Fibroblast of peridontal ligament (primary cell): ENCODE results near the gene PHF5A.

ENCODE experiments used
- DNase-seq: peaks from one replicate; pipeline ENCODE4 v3.0.0-alpha.2; 2010; ENCODE audit errors: extremely low read depth

PHF5A gene

DNA sequence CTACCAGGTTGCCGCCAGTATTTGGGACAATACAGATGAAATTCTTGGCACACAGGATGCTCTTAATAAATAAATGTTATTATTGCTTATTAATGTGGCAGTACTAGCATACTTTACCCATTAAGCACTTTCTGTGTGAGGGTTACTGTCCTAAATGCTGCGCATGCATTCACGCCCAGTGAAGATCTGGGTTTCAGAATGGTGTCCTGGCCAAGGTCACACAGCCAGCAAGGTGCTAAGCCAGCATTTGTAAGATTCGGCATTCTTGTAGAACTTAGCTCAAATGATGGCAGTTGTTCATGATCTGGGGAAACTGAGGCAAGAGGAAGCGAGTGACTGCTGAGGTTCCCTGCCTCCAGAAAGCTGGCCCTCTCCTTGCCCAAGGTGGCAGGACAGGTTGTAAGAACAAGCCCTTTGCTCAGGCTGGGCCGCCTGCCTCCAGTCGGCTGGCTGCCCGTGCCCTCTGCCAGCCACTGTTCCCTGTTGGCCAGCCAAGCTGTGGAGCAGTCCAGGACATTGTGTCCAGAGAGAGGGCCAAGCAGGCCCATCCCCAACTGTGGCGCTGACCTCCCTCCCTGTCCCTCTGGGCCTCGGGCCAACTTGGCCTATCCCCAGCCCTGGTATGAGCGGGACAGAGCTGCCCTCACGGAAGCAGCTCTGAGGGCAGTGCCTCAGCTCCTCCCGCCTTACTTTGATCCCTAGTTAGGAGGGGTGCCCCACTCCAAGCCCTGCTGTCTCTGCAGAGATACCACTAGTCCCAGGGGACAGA lies 50.7 kb downstream of the PHF5A start:
- no peak for DNase-seq

GRCh38 chr22:41415554-41415953 lies 52.9 kb downstream of the PHF5A start:
- DNase-seq: no peak

- no peak for DNase-seq
Observed at GRCh38 chr22:41411021-41411851, 57.3 kb downstream of the PHF5A start.

DNA sequence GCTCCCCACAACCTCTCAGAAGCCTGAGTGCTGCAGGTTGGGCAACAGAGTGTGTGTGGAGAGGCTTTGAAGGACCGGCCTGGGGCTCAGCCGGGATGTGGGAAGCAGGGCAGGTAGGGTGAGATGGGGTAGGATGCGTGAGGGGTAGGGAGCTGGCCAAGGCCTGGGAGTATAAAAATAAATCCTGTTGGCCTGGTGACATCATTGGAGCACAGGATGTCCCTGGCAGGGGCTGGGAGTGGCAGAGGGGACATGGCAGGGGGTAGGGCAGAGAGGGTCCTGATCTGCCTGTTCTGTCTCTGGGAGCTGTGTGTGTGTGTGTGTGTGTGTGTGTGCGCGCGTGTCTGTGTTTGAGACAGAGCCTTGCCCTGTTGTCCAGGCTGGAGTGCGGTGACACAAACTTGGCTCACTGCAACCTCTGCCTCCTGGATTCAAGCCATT lies 58.2 kb downstream of the PHF5A start:
- DNase-seq: no peak
